GM23338 (cell line): ENCODE results near the gene GRID1. TPM values are rescaled to one million over a fixed set of nuclear protein-coding genes. Genes with fewer than 3 reads are reported as not detected.

ENCODE experiments used
- ATAC-seq: fragments of 200-7000 bp; cut with Tn5 transposase; 3 replicates; pipeline ENCODE4 v1.9.1; 2020
- DNase-seq: peaks from one replicate; pipeline ENCODE4 v3.0.0-alpha.2; 2015; ENCODE audit warnings: low spot score
- H2AFZ ChIP-seq: fragments of 200-600 bp; sonication (generic); 2 replicates; pipeline ENCODE4 v1.8.0; 2016; ENCODE audit warnings: antibody characterized with exemption, mild to moderate bottlenecking, moderate library complexity
- H3F3A ChIP-seq: fragments of 200-600 bp; sonication (generic); replicated peaks from 2 replicates; pipeline ENCODE4 v1.8.0; 2017; ENCODE audit warnings: antibody characterized with exemption, mixed run types, low read depth
- H3K27ac ChIP-seq: fragments of 200-600 bp; sonication (generic); 2 replicates; pipeline ENCODE4 v1.6.1; 2016; ENCODE audit warnings: low read depth
- H3K27me3 ChIP-seq: fragments of 200-600 bp; sonication (generic); 2 replicates; pipeline ENCODE4 v1.8.0; 2016; ENCODE audit warnings: mild to moderate bottlenecking, mixed run types, moderate library complexity; ENCODE audit not compliant: insufficient read depth
- H3K36me3 ChIP-seq: fragments of 200-600 bp; sonication (generic); 2 replicates; pipeline ENCODE4 v1.8.0; 2016; ENCODE audit warnings: mild to moderate bottlenecking; ENCODE audit not compliant: insufficient read depth
- H3K4me1 ChIP-seq: fragments of 200-600 bp; sonication (generic); 2 replicates; pipeline ENCODE4 v1.8.0; 2016; ENCODE audit warnings: mild to moderate bottlenecking, moderate library complexity; ENCODE audit not compliant: insufficient read depth
- H3K4me2 ChIP-seq: fragments of 200-600 bp; sonication (generic); 2 replicates; pipeline ENCODE4 v1.7.1; 2017; ENCODE audit warnings: mixed run types
- H3K4me3 ChIP-seq: fragments of 200-600 bp; sonication (generic); 2 replicates; pipeline ENCODE4 v1.6.1; 2016; ENCODE audit warnings: mixed run types
- H3K79me2 ChIP-seq: fragments of 200-600 bp; sonication (generic); replicated peaks from 2 replicates; pipeline ENCODE4 v1.8.0; 2017; ENCODE audit warnings: mild to moderate bottlenecking; ENCODE audit not compliant: insufficient read depth
- H3K9me2 ChIP-seq: fragments of 200-600 bp; sonication (generic); 2 replicates; pipeline ENCODE4 v1.8.0; 2017; ENCODE audit not compliant: insufficient read depth
- H4K20me1 ChIP-seq: fragments of 200-600 bp; sonication (generic); replicated peaks from 2 replicates; pipeline ENCODE4 v1.8.0; 2017; ENCODE audit warnings: mild to moderate bottlenecking; ENCODE audit not compliant: insufficient read depth
- H3K27ac Mint-ChIP-seq: 2 replicates; pipeline ENCODE4 v1.8.0; 2020; ENCODE audit warnings: inconsistent platforms, mild to moderate bottlenecking, moderate library complexity, mixed read lengths
- H3K27me3 Mint-ChIP-seq: 3 replicates; pipeline ENCODE4 v1.8.0; 2022; ENCODE audit warnings: low read depth, mild to moderate bottlenecking, moderate library complexity, mixed read lengths, inconsistent platforms; ENCODE audit not compliant: insufficient read depth, poor library complexity
- H3K36me3 Mint-ChIP-seq: 3 replicates; pipeline ENCODE4 v1.8.0; 2021; ENCODE audit warnings: low read depth, mild to moderate bottlenecking, inconsistent platforms, moderate library complexity, mixed read lengths
- H3K4me1 Mint-ChIP-seq: 3 replicates; pipeline ENCODE4 v1.8.0; 2020; ENCODE audit warnings: mild to moderate bottlenecking, inconsistent platforms, mixed read lengths
- H3K4me3 Mint-ChIP-seq: 3 replicates; pipeline ENCODE4 v1.8.0; 2021; ENCODE audit warnings: moderate library complexity, mild to moderate bottlenecking, inconsistent platforms, mixed read lengths
- H3K9me3 Mint-ChIP-seq: 3 replicates; pipeline ENCODE4 v1.8.0; 2020; ENCODE audit warnings: moderate library complexity, mild to moderate bottlenecking, inconsistent platforms, mixed read lengths
- CREB1 ChIP-seq: fragments of 250-450 bp; sonication (Bioruptor Pico); IDR thresholded peaks from 2 replicates; pipeline ENCODE4 v1.5.0; 2020; ENCODE audit warnings: low read depth, mild to moderate bottlenecking, moderate library complexity
- CTCF ChIP-seq, 2 experiments: fragments of 200-600 bp in 1 of 2; sonication (generic) in 1 of 2; conservative IDR thresholded peaks; 2 replicates each; pipeline versions ENCODE4 v1.5.1 to v1.6.1; 2016 to 2017; ENCODE audit warnings: antibody characterized with exemption in 2 of 2, low read depth in 2 of 2, mild to moderate bottlenecking in 2 of 2, moderate library complexity in 1 of 2
- ETS1 ChIP-seq: IDR thresholded peaks from 2 replicates; pipeline ENCODE4 v1.6.1; 2016; ENCODE audit warnings: antibody characterized with exemption
- EZH2 ChIP-seq: fragments of 200-600 bp; sonication (generic); IDR thresholded peaks from one replicate; pipeline ENCODE4 v1.8.0; 2017; ENCODE audit warnings: antibody characterized with exemption, mild to moderate bottlenecking, low read depth; ENCODE audit not compliant: unreplicated experiment
- EZH2phosphoT487 ChIP-seq: fragments of 200-600 bp; sonication (generic); IDR thresholded peaks from one replicate; pipeline ENCODE4 v1.8.1; 2018; ENCODE audit warnings: antibody characterized with exemption; ENCODE audit not compliant: unreplicated experiment
- JUNB ChIP-seq: IDR thresholded peaks from one replicate; pipeline ENCODE4 v1.6.1; 2016; ENCODE audit warnings: antibody characterized with exemption; ENCODE audit not compliant: unreplicated experiment
- NANOG ChIP-seq: IDR thresholded peaks from 2 replicates; pipeline ENCODE4 v1.6.1; 2016; ENCODE audit warnings: antibody characterized with exemption, borderline replicate concordance
- POLR2AphosphoS5 ChIP-seq: IDR thresholded peaks from 2 replicates; pipeline ENCODE4 v1.6.1; 2016; ENCODE audit warnings: antibody characterized with exemption, low read depth
- REST ChIP-seq: IDR thresholded peaks from one replicate; pipeline ENCODE4 v1.6.1; 2018; ENCODE audit warnings: antibody characterized with exemption; ENCODE audit not compliant: unreplicated experiment
- STAT1 ChIP-seq: IDR thresholded peaks from one replicate; pipeline ENCODE4 v1.6.1; 2016; ENCODE audit warnings: antibody characterized with exemption; ENCODE audit not compliant: unreplicated experiment
- ZNF114 ChIP-seq: fragments of 250-450 bp; sonication (Bioruptor Pico); IDR thresholded peaks from 2 replicates; pipeline ENCODE4 v1.5.0; 2020; ENCODE audit warnings: mild to moderate bottlenecking, moderate library complexity
- ZNF331 ChIP-seq: fragments of 250-450 bp; sonication (Bioruptor Pico); IDR thresholded peaks from 2 replicates; pipeline ENCODE4 v1.5.0; 2020; ENCODE audit warnings: low read depth, mild to moderate bottlenecking, moderate library complexity
- ZNF462 ChIP-seq: fragments of 250-450 bp; sonication (Bioruptor Pico); IDR thresholded peaks from 2 replicates; pipeline ENCODE4 v1.5.0; 2020; ENCODE audit warnings: mild to moderate bottlenecking, moderate library complexity
- polyA plus RNA-seq: library from polyadenylated mRNA; unstranded; fragments of >200 nt; fragmentation: Nextera tagmentation; extraction: Ambion mirVana; gene quantifications from 2 replicates; pipeline ENCODE4 v1.2.1, GENCODE V29; 2016
- total RNA-seq: library from RNA; depleted of rRNA; stranded (reverse); fragments of >200 nt; shearing (Covaris generic); gene quantifications from 2 replicates; pipeline ENCODE4 v1.2.3, GENCODE V29; 2014

GRID1 gene
- total and polyA plus RNA-seq, 2 experiments from 2014 or later, result 0.14 to 0.15 TPM

- Histone ChIP-seq H3K36me3 (no peaks in the 10 kb centered on the region; the same call in 1 of the 2 replicates), H3K27me3 (no peaks in the 10 kb centered on the region), H3K4me1 (no peaks in the 10 kb centered on the region), H3K79me2 (no peaks in the 10 kb centered on the region), H3K4me3 (no peak overlapping the region), H4K20me1 (no peaks in the 10 kb centered on the region), H3F3A (no peaks in the 10 kb centered on the region), H3K4me2 (no peak overlapping the region), H2AFZ (no peak overlapping the region), H3K27ac (no peak overlapping the region), H3K9me2 (no peaks in the 10 kb centered on the region)
- Mint-ChIP-seq H3K9me3 (peaks cover 26% of the 10 kb centered on the region), H3K27ac (no peak overlapping the region), H3K36me3 (no peaks in the 10 kb centered on the region; the same call in 2 of the 3 replicates), H3K27me3 (peaks cover 3% of the 10 kb centered on the region), H3K4me1 (no peaks in the 10 kb centered on the region), H3K4me3 (no peak overlapping the region)
- ATAC-seq, result no peak
- TF ChIP-seq JUNB (no peak), ZNF462 (CRISPR knock-in tag) (no peak), CREB1 (CRISPR knock-in tag) (no peak), ZNF331 (CRISPR knock-in tag) (no peak), NANOG (no peak), ETS1 (no peak), CTCF (conservative IDR thresholded peaks at IDR 0.05; ENCODE audit: low read depth in 2 of 2) (no peak), POLR2AphosphoS5 (no peak), ZNF114 (CRISPR knock-in tag) (no peak), EZH2phosphoT487 (no peak), REST (no peak), EZH2 (no peak), STAT1 (no peak)
- no peak for DNase-seq
Observed at GRCh38 chr10:86099542-86100334, 266.9 kb downstream of the GRID1 start.
